Fibroblast of lung (primary cell): ENCODE measurements around the gene DIO3. TPM values are rescaled to one million over a fixed set of nuclear protein-coding genes. Genes with fewer than 3 reads are reported as not detected.

Experiments
- DNase-seq, 2 donors: peaks; one replicate each; pipeline versions ENCODE4 v3.0.0 to v3.0.0-alpha.2; 2010; ENCODE audit warnings: low read depth in 2 of 2
- H2AFZ ChIP-seq: 2 replicates; pipeline ENCODE4 v1.5.1; 2012; ENCODE audit warnings: low read length, control low read depth, inconsistent platforms
- H3K27ac ChIP-seq: 2 replicates; pipeline ENCODE4 v1.5.1; 2011; ENCODE audit warnings: low read length, control low read depth; ENCODE audit not compliant: insufficient read depth
- H3K27me3 ChIP-seq: 2 replicates; pipeline ENCODE4 v1.5.1; 2011; ENCODE audit warnings: mild to moderate bottlenecking, low read length; ENCODE audit not compliant: control insufficient read depth, insufficient read depth
- H3K36me3 ChIP-seq: 2 replicates; pipeline ENCODE4 v1.5.1; 2011; ENCODE audit warnings: low read length; ENCODE audit not compliant: control insufficient read depth, insufficient read depth
- H3K4me1 ChIP-seq: 2 replicates; pipeline ENCODE4 v1.5.1; 2011; ENCODE audit warnings: low read length; ENCODE audit not compliant: control insufficient read depth, insufficient read depth; ENCODE audit errors: extremely low read depth
- H3K4me2 ChIP-seq: 2 replicates; pipeline ENCODE4 v1.5.1; 2011; ENCODE audit warnings: low read length, control low read depth; ENCODE audit not compliant: insufficient read depth; ENCODE audit errors: extremely low read depth
- H3K4me3 ChIP-seq, 4 experiments: fragments of 200-600 bp in 1 of 4; sonication (generic) in 1 of 4; replicated peaks in 1 of 4; 2 replicates each; pipeline ENCODE4 v1.5.1; 2011 to 2016; ENCODE audit warnings: low read length in 4 of 4, low read depth in 3 of 4, mild to moderate bottlenecking in 3 of 4, control low read depth in 2 of 4, inconsistent platforms in 1 of 4, mixed read lengths in 1 of 4; ENCODE audit not compliant: insufficient read depth in 1 of 4; ENCODE audit errors: control extremely low read depth in 1 of 4
- H3K79me2 ChIP-seq: 2 replicates; pipeline ENCODE4 v1.5.1; 2012; ENCODE audit warnings: mild to moderate bottlenecking, low read length, inconsistent platforms; ENCODE audit not compliant: control insufficient read depth, insufficient read depth
- H3K9ac ChIP-seq: 2 replicates; pipeline ENCODE4 v1.5.1; 2011; ENCODE audit warnings: mild to moderate bottlenecking, low read length, control low read depth; ENCODE audit not compliant: insufficient read depth
- H3K9me3 ChIP-seq: 2 replicates; pipeline ENCODE4 v1.5.1; 2012; ENCODE audit warnings: low read depth, low read length; ENCODE audit not compliant: control insufficient read depth, insufficient read depth
- H4K20me1 ChIP-seq: 2 replicates; pipeline ENCODE4 v1.5.1; 2011; ENCODE audit warnings: low read length; ENCODE audit not compliant: control insufficient read depth, insufficient read depth; ENCODE audit errors: extremely low read depth
- EZH2 ChIP-seq: IDR thresholded peaks from 2 replicates; pipeline ENCODE4 v1.5.1; 2012; ENCODE audit warnings: low read length, control low read depth, mild to moderate bottlenecking; ENCODE audit errors: missing control alignments
- polyA plus RNA-seq, 2 donors: library from polyadenylated mRNA; depleted of rRNA in 1 of 2; stranded (reverse) in 1 of 2; unstranded in 1 of 2; fragments of >200 nt; gene quantifications; 2 replicates each; pipeline ENCODE4 v1.2.1, GENCODE V29; 2011 to 2012; ENCODE audit warnings: missing spikeins in 1 of 2
- total RNA-seq: library from RNA; depleted of rRNA; stranded (reverse); fragments of >200 nt; gene quantifications from 2 replicates; pipeline ENCODE4 v1.2.1, GENCODE V29; 2014
- TF ChIP-seq, protein P1 (sequence below), 2 donors: IDR thresholded peaks in 1 of 2; conservative IDR thresholded peaks in 1 of 2; 1 replicate in 1 of 2; 2 replicates in 1 of 2; pipeline ENCODE4 v1.5.1; 2011 to 2012; ENCODE audit warnings: low read length in 2 of 2, control low read depth in 1 of 2, inconsistent platforms in 1 of 2, low read depth in 1 of 2, mild to moderate bottlenecking in 1 of 2

DIO3 gene
- total and polyA plus RNA-seq, 2 donors (not counting 1 experiment from before 2014, with no cell fraction given): 0.17 TPM; not detected in 1

GRCh38 chr14:101575581-101575980 lies 14.3 kb downstream of the DIO3 start:
- no peaks in the 10 kb centered on the region for H3K36me3 ChIP-seq
- no peaks in the 10 kb centered on the region for H3K27me3 ChIP-seq
- H3K4me2 ChIP-seq: no peak overlapping the region
- no peaks in the 10 kb centered on the region for H4K20me1 ChIP-seq
- TF ChIP-seq, protein P1, sequence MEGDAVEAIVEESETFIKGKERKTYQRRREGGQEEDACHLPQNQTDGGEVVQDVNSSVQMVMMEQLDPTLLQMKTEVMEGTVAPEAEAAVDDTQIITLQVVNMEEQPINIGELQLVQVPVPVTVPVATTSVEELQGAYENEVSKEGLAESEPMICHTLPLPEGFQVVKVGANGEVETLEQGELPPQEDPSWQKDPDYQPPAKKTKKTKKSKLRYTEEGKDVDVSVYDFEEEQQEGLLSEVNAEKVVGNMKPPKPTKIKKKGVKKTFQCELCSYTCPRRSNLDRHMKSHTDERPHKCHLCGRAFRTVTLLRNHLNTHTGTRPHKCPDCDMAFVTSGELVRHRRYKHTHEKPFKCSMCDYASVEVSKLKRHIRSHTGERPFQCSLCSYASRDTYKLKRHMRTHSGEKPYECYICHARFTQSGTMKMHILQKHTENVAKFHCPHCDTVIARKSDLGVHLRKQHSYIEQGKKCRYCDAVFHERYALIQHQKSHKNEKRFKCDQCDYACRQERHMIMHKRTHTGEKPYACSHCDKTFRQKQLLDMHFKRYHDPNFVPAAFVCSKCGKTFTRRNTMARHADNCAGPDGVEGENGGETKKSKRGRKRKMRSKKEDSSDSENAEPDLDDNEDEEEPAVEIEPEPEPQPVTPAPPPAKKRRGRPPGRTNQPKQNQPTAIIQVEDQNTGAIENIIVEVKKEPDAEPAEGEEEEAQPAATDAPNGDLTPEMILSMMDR (conservative IDR thresholded peaks at IDR 0.05 in 1 of 2, IDR thresholded peaks at IDR 0.05 in 1 of 2; ENCODE audit: low read depth in 1 of 2, low read length in 2 of 2): no peak
- no peak for TF ChIP-seq EZH2
- H3K9ac ChIP-seq: no peak overlapping the region
- no peaks in the 10 kb centered on the region for H3K4me1 ChIP-seq
- no peak for DNase-seq
- no peak overlapping the region for H3K4me3 ChIP-seq
- no peaks in the 10 kb centered on the region for H3K79me2 ChIP-seq
- H3K9me3 ChIP-seq: no peaks in the 10 kb centered on the region
- H3K27ac ChIP-seq: no peak overlapping the region
- H2AFZ ChIP-seq: no peak overlapping the region

DNA sequence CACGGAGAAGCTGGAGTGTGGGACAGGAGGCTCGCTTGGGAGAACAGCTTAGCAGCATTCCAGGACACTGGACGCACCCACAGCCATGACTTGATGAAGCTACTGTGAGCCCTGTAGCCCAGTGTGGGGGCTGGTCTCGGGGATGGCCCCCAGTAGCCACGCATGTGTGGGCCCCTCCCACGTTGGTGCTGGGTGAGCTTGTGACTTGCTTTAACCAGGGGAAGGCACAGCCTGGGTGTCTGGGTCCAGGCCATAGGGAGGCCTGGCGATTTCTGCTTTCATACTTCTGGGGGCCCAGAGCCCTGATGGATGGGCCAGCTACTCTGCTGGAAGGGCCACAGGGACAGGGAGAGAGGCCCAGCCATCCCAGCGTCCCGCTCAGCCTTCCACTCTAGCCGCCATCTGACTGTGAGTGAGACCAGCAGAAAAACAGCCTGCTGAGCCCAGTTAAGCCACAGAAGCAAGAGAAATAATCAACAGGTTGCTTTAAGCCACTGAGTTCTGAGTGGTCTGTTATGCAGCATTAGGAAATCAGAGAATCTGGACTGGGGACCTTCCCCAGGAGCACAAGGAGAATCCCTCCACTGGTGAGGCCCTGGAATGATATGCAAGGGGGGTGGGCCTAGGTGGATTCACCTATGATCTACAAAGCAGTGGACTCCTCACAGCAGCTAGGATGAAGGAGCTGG lies 16.1 kb downstream of the DIO3 start:
- TF ChIP-seq, protein P1 (conservative IDR thresholded peaks at IDR 0.05 in 1 of 2, IDR thresholded peaks at IDR 0.05 in 1 of 2; ENCODE audit: low read depth in 1 of 2, low read length in 2 of 2): no peak
- TF ChIP-seq EZH2: no peak
- Histone ChIP-seq H3K4me1 (no peaks in the 10 kb centered on the region), H2AFZ (no peak overlapping the region), H3K4me3 (no peak overlapping the region), H3K9me3 (no peaks in the 10 kb centered on the region), H3K27ac (no peak overlapping the region), H4K20me1 (no peaks in the 10 kb centered on the region), H3K9ac (no peak overlapping the region), H3K36me3 (no peaks in the 10 kb centered on the region), H3K27me3 (no peaks in the 10 kb centered on the region), H3K79me2 (no peaks in the 10 kb centered on the region), H3K4me2 (no peak overlapping the region)
- no peak for DNase-seq

DNA sequence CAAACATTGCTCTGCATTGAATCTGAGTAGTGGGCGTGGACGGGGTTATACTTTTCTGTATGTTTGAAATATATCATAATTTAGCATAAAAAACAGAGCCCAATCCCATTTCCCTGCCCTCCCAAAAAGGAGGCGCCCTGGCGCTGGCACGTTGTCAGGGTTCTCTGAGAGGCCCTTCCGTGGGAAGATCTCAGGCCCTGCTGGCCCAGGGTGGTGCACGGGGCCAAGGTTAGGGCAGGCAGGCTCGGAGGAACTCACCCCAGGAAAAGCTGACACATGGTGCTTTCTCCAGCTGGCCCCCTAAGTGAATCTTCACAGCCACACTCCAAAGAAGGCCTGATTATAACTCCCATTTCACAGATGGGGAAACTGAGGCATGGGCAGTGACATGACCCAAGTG lies 17.2 kb downstream of the DIO3 start:
- Histone ChIP-seq H3K27ac (no peak overlapping the region), H4K20me1 (no peaks in the 10 kb centered on the region), H3K4me1 (no peaks in the 10 kb centered on the region), H3K36me3 (no peaks in the 10 kb centered on the region), H3K27me3 (no peaks in the 10 kb centered on the region), H3K4me2 (no peak overlapping the region), H3K4me3 (no peak overlapping the region), H3K9me3 (no peaks in the 10 kb centered on the region), H2AFZ (no peak overlapping the region), H3K9ac (no peak overlapping the region), H3K79me2 (no peaks in the 10 kb centered on the region)
- no peak for TF ChIP-seq EZH2
- TF ChIP-seq, protein P1 (conservative IDR thresholded peaks at IDR 0.05 in 1 of 2, IDR thresholded peaks at IDR 0.05 in 1 of 2; ENCODE audit: low read depth in 1 of 2, low read length in 2 of 2): no peak
- no peak for DNase-seq
